Measurements from ENCODE around the gene OR52I2.

The OR52I2 gene

DNA sequence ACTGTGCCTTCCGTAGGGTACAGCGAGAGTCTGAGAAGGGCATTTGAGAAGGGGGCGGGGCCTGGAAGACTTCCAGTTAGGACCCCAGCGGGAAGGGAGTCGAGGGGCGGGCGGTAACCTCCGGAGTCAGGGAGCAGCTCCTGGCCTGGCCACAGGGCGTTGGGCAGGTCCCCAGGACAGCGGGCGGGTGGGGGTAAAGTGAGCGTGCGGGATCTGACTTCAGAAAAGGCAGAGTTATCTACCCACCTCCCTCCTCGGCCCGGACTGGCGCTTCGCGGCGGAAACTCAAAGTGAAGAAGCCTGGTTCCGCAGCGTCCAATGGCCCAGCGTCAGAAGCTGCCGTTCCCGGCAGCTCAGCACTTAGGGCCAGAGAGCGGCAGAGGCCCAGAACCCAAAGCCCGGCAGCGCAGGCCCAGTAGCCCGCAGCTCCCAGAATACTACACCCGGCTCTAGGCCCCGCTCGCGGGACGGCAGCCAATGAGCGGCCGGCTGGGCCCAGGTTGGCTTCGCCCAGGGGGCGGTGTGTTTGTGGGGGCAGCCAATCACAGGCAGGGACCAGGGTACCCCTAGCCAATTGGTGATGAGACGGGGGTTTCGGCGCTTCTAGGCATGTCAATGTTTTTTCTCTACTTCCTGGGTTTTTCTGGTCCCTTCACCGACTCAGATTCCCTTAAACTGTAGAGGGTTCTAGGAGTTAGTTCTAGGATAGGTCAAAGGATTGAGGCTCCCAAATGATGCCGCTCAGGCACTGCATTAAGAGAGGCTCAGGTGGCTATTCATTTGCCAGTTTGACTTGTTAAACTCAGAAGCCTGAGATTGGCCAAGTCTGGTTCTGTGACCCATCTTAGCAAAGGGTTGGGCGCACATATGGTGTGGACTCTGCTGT is 26.5 kb downstream of the OR52I2 start, which contains the start of gene TRIM68:
TRIM68 (minus strand) TSS at position 451 of the 886 bp plus-strand sequence. CDS start 2,727 bp downstream, outside the sequence.
- DNase-seq (ENCODE audit: low spot score) = peak; percentile 96

DNA sequence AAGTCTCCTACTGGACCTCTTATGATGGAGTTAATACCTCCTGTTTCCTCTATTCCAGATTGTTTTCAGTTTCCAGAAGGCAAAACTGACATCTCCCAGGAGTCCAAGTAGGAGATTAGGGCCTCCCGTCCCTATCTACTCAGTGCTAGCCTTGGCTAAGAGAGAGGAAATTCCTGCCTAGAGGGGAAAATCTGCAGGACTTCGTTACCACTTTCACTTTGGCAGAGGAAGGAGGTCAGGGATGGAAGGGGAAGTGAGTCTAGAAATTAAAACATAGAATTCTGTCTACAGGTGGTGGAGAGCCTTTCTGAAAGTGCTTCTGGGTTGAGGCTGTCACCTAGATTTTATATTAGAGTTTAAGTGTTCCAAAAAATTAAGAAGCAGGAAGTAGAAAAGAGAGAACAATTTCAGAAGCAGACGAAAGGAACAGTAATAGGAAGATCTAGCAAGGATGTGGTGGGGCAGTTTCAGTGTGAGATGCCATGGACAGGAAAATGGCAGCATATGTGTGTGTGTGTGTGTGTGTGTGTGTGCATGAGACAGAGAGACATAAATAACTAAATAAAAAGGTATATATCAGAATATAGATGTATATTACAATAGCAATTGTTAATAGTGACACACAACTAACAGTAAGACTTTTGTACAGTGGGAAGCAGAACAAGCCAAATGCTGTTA is 28.9 kb downstream of the OR52I2 start:
- DNase-seq (ENCODE audit: low spot score) = peak; percentile 18

DNA sequence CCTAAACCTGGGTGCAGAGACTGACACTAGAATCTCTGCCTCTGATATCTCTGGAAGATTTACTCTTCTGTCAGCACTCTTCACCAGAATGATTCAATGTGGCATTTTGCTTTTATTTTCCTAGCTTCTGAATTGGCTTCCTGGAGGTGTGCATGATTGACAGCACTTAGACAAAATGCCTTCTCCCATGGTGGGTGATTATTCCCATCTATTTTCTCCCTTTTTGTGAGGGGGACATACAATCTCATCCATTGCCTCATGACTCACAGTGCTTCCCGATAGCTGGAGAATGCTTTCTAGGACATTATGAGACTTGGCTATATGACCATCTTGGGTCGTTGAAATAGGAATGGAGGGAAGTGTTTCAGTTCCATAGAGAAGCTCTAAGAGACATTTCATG is 30.4 kb downstream of the OR52I2 start:
- no peak for DNase-seq (ENCODE audit: low spot score)

DNA sequence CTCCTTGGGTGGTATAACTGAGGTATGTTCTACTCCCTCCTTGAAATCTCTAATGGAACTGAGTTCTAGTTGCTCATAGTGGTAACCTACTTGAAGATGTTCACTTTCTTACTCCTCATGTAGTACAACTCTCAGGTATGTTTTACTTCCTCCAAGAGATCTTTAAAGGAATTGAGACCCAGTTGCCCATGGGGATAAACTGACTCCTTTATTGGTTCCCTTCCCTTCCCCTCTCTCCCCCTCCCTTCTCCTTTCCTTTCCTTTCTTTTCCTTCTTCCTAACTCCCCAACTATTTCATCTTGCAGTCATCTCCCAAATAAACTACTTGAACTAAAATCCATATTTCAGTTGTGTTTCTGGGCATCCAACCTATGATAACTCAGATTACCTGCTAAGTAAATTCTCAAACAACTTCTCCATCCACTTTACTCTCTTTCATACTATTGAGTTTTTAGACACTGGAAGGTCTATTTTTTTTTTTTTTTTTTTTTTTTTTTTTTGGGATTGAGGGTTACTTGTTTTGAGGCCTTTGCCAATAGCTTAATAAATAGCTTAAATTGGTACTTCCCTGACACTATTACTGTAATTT is 34.4 kb downstream of the OR52I2 start:
- DNase-seq (ENCODE audit: low spot score) = no peak

DNA sequence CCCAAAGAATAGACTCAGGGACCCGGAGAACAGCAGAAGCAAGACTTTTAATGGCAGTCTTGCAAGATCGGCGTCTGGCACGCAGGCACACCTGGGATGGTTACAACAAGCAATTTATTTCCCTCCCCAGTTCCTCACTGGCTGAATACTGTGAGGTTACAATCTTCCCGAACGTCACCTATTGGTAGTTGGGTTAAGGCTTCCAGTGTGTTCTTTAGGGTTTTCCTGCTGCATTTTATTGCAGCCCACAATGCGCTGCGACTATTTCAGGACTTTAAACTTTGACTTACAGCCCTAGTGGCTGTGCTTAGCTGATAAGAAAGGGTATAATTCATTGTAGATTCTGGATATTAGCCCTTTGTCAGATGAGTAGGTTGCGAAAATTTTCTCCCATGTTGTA is 38.0 kb downstream of the OR52I2 start:
- no peak for DNase-seq (ENCODE audit: low spot score)

DNA sequence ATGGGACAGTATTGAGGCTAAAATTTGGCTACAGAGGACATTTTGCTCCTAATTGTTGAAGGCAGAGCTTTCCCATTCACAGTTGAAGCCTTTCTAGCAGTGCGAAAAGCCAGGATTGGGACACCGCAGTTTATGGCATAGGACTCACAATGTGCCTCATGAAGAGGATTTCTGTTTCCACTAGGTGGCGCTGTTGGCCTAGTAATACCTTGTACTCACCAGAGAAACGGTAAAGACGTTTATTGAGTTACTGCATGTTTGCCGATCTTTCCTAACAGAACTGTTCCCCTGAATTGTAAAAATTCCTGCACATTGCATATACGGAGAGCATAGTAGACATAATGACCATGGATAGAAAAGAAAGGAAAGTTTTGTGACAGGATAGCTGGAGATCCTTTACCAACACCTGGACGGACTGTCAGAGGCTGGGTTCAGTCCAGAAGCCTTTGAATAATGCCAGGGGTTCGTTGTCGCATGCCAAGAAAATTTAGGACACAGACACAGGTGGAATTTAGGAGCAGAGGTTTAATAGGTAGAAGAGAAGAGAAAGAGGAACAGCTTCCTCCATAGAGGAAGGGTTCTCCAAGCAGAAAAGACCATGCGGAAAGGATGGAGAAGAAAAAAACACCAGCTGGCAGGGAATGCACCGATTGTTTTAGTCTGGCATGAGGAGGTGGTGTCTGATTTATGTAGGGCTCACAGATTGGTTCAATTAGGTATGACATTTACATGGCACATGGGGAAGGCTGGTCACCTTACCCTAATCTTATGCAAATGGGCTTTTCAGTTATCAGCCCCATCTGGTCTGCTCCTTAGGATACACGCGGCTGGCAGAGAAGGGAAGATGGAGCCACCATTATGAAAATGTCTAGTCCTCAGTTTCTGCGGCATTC is 44.9 kb downstream of the OR52I2 start:
- peak; percentile 29 for DNase-seq (ENCODE audit: low spot score)

DNA sequence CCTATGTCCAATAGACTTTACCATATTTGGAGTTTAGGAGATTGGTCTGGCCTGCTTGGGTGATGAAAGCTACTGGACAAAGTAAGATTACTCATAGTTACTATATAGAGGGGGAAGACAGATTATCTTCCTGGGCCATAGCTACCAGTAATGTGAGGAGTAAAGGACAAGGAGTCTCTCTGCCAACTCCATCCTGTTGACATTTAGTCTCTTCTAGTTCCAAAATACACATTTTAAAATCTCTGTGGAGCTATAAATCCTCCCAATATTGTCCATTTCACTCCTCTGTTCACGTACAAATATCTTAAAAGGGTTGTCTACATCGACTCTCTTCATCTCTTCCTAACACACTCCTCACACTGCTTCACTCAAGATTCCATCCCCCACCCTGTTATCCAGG is 54.6 kb downstream of the OR52I2 start:
- no peak for DNase-seq (ENCODE audit: low spot score)

DNA sequence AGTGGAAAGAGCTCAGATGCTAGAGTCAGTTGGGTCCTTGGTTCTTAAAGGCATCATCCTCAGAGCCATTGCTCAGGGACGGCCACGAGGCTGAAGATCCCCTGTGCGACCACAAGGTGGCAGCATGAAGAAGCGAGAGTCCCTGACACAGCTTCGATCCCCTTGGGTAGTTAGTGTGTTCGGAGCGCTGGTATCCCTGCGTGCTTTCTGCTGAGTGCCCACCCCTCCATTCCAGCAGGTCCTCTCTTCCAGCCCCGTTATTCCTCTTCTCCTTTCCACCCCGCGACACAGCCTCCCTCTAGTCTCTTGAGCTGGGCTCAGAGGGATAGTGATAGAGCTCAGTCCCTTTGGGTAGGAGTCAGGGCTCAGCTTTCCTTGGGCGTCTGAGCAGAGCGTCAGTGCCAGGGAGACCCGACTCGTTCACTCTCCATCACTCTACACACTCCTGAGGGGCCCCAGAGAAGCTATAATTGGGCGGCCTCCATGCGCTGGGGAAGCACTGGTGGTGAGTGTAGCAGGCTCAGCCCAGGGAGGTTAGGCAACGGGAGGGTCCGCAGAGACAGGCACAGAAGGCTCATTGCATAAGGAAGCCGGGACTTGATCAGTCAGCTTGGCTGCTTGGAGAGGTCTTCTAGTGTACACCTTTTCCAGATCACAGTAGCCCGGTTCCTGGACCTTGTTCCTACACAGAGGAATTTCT is 55.6 kb downstream of the OR52I2 start, which contains the start of gene OR51D1:
OR51D1 (plus strand) TSS at position 516 of the 700 bp plus-strand sequence. CDS start 2,314 bp downstream, outside the sequence.
- peak; percentile 63 for DNase-seq (ENCODE audit: low spot score)

DNA sequence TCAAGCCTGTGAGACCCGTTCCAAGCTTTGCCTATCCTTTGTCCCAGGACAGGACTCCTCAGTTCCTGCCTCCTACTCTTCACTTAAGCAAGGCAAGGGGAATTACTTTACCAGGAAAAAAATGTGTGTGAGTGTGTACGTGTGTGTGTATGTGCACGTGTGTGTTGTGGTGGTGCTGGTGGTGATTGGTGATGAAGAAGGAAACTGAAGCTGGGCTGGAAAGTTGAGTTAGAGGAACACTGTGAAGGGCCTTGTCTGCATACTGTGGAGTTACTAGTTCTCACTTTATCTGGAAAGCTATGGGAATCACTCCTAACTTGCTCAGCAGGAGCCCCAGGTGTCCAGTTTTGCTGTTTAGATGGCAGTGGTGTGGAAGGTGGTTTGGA is 56.1 kb downstream of the OR52I2 start:
- DNase-seq (ENCODE audit: low spot score) = no peak

DNA sequence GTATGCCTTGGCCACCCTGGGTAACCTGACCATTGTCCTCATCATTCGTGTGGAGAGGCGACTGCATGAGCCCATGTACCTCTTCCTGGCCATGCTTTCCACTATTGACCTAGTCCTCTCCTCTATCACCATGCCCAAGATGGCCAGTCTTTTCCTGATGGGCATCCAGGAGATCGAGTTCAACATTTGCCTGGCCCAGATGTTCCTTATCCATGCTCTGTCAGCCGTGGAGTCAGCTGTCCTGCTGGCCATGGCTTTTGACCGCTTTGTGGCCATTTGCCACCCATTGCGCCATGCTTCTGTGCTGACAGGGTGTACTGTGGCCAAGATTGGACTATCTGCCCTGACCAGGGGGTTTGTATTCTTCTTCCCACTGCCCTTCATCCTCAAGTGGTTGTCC is 58.4 kb downstream of the OR52I2 start:
- no peak for DNase-seq (ENCODE audit: low spot score)

DNA sequence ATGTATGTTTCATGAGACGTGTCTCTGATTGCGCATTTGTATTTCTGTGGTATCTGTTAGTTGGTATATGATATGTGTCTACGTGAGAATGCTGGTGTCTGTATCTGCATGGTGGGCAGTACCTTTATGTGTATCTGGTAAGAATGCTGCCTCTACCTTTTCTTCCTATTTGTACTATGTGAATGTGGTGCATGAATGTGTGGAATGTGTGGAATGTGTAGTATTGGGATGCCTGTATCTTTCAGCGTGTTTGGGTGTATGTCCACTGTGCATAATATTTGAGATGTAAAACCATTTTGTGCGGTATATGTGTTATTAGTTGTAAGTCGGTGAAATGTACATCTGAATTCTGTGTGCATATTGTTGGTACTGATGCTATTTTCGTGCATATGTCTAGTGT is 60.0 kb downstream of the OR52I2 start:
- DNase-seq (ENCODE audit: low spot score) = no peak

DNA sequence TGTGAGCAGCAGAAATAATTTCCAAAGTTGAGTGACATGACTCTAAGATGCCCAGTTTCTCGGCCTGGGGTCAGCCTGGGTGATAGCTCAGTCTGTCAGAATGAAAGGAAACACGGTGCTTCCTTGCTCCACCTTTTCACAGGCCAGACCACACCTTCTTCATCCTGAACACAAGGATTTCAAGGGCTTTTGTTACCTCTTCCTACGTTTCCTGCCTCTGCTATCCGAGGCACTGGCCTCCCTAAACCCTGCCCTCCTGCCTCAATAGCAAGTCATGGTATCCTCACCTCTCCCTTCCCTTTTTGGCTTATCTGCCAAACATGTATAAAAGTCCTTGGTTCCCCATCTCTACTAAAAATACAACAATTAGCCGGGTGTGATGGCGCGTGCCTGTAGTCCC is 60.5 kb downstream of the OR52I2 start:
- DNase-seq (ENCODE audit: low spot score) = no peak
